ENCODE results near the gene PHACTR3.

Gene PHACTR3

DNA sequence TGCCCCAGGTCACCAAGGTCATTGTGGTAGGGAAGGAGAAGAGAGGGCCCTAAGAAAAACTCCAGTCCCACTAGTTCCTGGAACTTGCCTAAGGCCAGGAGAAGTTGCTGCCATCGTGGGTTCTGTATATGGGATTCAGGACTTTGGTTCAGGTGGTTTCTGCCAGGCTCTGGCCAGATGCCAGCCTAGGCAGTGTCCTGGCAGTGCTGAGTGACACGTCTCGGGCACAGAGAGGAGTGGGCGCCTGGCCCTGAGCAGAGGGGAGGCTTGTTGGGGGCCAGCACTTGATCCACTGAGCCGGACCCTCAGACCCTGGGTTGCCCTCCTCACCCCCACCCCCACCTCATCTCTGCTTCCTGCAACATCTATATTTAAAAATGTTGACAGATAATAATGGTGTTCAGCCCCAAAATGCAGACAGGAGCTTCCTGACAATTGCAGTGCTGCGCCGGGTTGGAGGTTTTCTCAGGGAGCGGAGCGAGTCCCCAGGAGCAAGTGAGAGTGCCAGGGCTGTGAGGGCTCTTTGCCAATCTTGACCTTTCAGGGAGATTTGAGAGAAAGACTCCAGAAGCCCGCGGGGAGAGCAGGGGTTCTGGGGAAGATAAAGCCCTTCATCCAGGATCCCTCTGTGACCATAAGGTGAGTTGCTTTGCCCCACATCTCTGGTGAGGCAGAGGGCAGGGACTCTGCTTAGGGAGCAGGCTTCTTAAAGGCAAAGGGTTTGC, 71.9 kb downstream of the PHACTR3 start:
- no peak for DNase-seq

DNA sequence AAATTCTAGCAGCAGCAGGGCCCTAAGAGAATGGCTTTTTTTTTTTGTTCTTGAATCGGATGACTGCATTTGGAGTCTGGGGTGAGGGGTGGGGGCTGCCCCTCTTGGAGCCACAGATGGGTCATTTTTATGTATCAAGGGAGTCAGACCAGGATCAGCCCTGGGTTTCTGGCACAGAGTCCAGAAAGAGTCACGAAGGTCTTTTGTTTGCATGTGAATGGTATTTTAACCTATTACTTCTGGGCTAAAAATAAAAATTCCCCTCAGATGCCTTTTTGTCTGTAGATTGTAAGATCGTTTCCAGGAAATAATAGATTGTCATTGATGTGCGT, 72.5 kb downstream of the PHACTR3 start:
- DNase-seq: peak; percentile 3

DNA sequence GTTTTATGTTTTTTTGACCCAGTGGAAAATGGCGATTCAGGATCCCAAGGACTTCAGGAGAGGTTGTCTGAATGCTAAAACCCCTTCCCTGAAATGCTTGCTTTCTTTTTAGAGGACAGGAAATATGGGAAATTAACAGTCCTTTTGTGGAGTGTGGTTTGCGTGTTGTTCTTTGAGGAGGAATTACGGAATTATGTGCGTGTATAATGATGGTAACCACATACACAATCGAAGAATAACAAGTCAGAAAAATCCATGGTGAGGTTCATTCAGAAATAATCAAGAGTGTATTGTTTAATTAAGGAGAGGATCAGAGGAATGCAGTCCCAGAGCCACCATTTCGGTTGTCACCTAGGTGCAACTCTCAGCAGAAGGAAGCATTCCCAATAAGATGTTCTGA, 73.2 kb downstream of the PHACTR3 start:
- no peak for DNase-seq

DNA sequence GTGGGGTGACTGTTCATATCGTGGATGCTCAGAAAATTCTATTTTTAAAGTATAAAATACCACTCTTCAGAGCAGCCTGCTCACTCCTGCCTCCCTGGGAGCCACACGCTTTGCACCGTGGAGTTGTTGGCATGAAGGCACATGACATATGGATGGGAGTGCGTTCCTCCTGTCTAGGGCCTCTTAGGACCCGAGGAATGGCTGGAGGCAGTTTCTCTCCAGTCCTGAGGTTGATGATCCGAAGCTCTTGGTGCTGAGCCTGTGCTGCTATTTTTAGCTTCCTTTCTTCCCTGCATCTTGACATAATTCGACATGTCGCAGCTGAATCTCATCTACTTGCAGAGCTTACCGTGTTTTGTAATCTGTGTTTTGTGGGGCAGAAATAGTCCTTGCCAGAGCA, 73.9 kb downstream of the PHACTR3 start:
- DNase-seq: no peak

DNA sequence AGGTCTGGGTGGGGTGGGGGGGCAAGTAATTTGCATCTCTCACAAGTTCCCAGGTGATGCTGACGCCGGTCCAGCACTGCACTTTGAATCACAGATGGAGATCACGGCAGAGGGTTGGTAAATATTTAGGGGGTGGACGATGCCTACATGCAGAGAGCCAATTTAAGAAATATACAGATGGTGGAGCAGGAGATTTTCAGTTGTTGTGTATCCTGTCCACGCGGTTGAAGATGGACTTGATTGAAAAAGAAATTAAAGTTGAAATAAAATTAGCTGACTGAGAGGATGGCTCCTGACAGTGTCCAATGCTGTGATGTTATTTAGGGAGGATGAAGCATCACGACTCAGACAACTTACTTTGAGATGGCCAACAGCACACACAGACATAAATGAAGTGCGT, 74.6 kb downstream of the PHACTR3 start:
- no peak for DNase-seq

DNA sequence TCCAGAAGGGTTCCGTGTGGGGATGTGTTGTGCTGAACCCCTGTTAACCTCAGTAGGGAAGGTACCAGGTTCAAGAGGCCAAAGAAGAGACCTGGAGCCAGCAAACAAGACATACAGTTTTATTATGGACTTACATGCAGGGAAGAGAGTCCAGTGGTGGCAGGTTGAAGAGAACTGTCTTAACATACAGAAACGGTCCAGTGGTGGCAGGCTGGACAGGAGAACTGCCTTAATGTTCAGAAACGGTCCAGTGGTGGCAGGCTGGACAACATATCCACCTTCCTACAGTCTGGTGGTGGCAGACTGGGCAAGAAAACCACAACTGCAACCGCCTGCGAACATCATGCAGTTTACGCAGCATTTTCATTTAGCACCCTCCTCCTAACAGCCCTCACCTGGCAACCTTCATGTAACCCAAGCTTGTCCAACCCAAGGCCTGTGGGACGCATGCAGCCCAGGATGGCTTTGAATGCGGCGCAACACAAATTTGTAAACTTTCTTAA, 75.9 kb downstream of the PHACTR3 start:
- no peak for DNase-seq

DNA sequence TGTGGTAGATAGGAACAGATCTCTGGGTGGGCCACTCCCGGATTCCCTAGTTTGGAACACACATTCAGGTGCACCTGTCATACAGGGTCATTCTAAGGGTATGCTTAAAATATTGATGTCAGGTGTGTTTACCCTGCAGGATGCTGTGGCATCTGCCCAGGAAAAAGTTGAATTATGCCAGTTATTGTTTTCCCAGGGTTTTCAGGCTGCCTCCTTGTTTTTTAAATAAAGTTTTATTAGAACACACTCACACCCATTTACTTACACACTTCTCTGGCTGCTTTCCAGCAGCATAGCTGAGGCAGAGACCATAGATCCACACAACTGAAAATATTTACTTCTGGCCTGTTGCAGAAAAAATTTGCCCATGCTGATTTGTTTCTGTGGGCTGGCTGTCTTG, 76.5 kb downstream of the PHACTR3 start:
- DNase-seq: no peak

DNA sequence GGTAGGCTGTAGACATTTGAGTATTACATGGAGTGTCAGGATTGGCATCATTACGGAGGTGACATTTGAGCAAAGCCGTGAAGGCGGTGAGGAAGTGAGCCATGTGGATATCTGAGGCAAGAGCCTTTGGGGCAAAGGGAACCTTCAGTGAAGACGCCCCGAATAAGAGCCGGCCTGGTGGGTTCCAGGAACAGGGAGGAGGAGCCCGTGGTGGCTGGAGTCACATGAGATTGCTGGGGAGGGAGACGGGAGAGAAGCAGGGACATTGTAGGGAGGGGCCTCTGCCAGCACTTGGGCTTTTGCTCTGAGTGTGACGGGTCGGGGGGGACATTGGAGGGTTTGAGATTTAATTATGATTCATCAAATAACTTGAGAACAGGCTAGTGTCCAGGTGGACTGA, 78.3 kb downstream of the PHACTR3 start:
- no peak for DNase-seq

DNA sequence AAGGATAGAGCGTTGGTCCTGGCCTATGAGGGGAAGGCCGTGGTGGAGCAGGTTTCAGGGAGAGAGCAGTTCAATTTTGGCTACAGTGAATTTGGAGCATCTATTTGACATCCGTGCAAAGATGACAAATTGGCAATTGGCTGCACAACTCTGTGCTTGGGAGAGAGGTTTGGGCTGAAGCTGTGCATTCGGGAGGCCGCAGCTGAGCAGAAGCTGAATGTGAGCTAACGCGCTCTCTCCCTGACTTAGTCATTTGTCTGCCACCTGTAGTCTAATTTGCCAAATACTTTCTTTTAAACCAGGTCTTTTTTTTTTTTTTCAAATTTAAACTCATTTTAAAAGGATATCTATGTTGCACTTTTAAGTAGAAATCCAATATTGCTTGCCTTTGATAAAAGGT, 78.8 kb downstream of the PHACTR3 start:
- no peak for DNase-seq

DNA sequence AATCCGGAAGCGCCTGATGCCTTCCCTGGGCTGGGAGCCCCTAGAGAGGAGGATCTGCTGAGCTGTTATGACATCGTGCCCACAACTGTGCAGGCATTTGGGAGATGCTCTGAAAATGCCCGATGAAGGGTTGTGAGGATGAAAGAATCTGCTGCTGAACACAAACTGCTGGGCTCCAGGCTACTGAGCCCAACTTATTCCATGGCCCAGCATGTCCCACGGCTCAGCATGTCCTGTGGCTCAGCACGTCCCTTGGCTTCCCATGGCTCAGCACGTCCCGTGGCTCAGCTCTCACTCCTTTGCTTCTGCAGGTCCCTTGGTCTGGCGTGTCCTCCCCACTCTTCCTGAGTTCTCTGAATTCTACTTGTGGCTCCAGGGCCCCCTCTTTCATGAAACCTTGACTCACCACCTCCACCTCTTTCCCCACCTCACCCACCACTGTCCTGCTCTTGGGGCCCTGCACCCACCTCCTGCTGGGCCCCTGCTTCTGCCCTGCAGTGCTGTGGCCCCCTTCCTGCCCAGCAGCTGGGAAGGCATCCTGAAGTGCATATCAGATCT, 80.4 kb downstream of the PHACTR3 start:
- DNase-seq: no peak

DNA sequence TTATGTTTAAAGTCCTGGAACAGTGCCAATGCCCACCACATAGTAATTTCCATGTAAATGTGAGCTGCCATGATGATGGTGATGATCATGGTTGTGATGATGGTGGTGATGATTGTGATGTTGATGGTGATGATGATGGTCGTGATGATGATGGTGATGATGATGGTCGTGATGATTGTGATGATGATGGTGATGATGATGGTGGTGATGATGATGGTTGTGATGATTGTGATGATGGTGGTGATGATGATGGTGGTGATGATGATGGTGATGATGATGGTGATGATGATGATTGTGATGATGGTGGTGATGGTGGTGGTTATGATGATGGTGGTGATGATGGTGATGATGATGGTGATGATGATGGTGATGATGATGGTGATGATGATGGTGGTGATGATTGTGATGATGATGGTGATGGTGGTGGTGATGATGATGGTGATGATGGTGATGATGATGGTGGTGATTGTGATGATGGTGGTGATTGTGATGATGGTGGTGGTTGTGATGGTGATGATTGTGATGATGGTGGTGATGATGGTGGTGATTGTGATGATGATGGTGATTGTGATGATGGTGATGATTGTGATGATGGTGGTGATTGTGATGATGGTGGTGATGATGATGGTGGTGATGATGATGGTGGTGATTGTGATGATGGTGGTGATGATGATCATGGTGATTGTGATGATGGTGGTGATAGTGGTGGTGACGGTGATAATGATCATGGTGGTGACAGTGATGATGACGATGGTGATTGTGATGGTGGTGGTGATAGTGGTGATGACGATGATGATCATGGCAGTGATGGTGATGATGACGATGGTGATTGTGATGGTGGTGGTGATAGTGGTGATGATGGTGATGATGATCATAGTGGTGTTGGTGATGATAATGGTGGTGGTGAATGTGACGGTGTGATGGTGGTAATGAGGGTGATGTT, 82.3 kb downstream of the PHACTR3 start:
- DNase-seq: no peak

DNA sequence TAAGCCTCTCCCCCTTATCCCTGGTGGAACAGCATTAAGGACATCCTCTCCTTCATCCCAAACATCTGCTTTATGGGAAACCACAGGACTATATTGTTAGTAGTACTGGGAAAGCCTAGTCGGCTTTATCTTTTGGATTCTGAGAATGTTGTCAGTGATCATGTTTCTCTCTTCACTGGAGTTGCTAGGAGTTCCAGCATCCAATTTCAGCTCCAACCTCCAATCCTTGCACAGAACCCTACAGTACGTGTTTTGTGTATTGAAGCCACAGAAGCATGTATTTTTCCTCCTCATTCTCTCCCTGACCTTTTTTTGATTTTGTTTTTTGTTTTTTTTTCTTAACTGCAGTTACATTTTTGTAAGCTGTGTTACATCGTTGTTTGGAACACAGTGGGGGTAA, 84.0 kb downstream of the PHACTR3 start:
- DNase-seq: no peak

DNA sequence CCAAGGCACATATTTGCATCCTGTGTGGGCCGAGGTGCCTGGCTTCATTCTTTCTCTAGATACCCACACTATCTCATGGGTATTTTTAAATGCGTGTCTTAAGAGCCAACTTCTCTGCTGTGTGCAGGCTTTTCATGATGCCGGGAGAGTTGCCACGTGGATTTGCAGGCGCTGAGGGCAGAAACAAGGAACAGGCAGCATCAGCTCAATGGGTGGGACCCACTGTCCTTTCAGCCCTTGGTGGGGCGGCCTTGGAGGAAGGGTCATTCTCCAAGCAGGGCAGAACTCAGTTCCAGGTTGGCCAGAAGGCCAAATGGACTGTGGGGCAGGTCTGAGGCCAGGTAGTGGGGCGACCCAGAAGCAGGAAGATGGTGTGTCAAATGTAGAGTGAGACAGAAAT, 84.7 kb downstream of the PHACTR3 start:
- no peak for DNase-seq

DNA sequence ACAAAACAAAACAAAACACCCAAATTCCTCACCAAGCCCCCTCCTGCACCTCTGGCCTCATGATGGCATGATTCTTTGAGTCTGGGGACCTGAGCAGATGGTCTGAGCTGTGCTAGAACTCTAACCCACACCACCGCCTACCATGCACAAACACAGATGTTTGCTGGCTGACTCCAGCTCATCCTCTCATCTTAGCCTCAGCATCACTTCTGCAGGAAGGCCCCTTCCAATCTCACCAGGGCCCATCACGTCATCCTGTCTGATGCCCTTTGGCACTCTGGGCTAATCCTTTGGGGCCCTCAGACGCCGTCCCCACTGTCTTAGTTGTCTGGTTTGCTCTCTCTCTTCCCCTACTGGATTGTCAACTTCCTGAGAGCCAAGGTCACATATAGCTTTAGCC, 85.8 kb downstream of the PHACTR3 start:
- no peak for DNase-seq

DNA sequence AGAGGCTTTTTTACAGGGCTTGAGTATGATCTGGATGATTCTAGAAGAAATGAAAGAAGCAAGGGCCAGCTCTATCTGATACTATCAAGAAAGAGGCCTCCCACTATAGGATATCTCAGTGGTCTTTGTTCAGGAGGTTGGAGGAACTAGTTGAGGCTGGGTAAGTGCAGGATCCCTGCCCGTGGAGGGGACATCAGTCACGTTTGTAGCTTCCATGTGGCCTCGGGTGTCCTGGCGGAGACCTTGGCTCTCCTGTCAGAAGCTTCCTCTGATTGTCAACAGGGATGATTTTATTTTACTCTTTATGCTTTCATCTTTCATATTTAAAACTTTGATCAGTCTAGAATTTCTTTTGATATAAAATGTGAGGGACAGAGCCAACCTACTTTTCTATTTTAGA, 86.6 kb downstream of the PHACTR3 start:
- DNase-seq: no peak

DNA sequence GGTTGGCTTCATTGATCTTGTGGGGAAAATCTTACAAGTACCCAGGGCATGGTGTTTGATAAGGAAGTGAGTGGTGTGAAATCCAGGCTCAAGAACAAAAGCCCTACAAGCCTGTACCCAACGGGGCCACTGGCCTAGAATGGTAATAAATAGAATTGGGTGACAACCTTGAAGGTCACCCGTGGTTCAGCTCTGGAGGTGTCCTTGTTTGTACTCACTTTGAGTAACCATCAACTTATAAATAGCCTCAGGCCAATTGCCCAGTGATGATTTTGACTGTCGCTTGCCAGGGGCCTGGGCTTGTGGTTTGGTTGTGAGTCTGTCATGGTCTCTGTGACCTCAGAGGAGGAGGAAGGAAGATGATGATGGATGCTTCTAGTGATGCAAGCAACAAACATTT, 87.8 kb downstream of the PHACTR3 start:
- no peak for DNase-seq

DNA sequence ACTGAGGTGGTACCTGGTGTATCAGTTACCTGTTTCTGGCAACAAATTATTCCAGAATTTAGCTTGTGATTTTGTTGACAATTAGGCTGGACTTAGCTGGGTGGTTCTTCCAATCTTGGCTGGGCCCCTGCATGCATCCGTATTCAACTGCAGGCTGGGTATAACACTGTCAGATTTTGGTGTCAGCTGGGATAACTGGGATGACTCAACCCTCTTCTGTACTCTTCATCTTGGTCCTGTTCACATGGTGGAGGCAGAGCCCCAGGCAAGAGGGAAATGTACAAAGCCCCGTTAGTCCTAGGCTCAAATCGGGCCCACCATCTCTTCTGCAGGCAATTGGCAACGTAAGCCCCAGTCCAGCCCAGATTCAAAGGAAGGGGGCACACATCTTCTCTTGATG, 89.2 kb downstream of the PHACTR3 start:
- no peak for DNase-seq

DNA sequence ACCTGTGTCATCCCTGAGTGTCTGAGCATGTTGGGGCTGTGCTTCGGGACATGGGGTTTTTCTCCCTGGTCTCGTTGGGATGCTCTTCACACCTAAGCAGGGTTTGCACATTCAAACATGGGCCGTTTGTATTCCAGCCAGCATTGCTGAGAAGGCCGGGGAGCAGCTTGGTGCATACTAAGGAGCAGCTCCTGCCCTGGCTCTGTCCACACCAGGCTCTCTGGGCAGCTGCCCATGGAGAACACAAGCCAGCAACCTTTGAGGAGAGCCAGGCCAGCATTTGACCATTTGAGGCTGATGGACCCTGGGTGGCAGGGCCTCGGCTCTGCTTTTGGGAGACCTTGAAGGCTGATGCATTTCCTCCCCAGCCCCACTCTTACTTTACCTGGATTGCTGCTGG, 92.1 kb downstream of the PHACTR3 start:
- DNase-seq: no peak

DNA sequence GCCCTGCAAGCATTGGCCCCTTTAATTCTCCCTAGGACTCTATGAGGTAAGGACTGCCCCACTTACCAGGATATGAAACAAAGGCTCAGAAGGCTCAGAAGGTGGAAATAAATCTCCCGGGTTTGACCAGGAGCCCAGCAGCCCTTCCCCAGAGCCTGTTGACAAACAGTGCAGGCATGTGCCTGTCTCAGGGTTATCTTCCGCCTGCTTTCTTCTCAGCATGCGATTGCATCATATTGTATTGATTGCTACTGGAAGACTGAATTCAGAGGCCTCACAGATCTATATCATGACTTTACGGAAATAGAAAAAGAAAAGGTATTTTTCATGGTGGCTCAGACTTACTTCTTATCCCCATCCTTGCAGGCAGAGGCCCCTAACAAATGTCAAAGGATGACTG, 92.7 kb downstream of the PHACTR3 start:
- DNase-seq: no peak

DNA sequence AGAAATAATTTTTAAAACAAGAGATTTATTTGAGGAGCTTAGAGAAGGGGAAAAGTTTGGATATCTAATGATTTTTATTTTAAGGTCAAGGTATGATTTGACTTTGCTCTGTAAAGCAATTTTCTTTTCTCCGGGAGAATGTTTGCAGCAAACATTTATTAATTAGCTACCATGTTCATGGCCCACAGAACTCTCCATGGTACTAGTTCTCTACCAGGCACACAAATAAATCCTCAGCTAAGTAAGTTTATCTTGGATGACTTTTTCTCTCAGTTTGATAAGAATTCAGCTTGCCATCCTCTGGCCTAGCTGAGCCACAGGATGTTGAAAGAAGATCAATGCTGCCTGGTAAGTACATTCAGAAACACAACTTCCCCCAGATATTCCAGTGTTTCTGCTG, 94.3 kb downstream of the PHACTR3 start:
- no peak for DNase-seq

DNA sequence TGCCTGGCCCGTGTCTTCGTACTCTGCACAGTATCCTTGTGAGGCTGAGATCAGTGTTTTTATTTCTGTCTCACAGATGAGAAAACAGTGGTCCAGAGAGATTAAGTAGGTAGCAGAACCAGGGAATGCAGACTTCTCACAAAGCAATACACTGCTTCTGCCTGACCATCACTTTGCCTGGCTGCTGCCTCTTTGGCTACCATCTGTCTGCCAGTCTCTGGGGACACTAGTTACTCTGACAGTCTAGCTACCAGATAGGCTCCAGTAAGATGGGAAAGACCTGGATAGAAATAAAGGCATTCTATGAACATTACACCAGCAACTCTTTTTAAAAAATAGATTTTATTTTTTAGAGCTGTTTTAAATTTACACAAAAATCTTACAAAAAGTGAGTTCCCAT, 96.9 kb downstream of the PHACTR3 start:
- DNase-seq: no peak

DNA sequence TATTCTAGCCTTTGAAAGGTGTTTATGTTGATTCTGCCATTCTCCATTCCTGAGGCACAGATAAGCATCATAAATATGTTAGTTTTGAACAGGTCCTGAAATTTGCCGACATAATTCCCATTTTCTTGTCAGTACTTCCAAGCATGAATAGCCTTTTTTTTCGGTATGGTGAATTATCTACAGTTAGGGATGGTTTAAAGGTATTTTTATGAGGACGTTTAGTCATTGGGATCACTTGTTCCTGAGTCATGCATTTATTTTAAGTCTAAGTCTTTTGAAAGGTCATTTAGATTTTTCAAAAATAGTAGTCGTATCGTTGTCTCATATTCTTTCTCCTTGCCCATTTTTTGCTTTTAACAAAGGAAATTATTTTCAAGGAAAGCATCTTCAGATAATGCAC, 98.7 kb downstream of the PHACTR3 start:
- DNase-seq: no peak

DNA sequence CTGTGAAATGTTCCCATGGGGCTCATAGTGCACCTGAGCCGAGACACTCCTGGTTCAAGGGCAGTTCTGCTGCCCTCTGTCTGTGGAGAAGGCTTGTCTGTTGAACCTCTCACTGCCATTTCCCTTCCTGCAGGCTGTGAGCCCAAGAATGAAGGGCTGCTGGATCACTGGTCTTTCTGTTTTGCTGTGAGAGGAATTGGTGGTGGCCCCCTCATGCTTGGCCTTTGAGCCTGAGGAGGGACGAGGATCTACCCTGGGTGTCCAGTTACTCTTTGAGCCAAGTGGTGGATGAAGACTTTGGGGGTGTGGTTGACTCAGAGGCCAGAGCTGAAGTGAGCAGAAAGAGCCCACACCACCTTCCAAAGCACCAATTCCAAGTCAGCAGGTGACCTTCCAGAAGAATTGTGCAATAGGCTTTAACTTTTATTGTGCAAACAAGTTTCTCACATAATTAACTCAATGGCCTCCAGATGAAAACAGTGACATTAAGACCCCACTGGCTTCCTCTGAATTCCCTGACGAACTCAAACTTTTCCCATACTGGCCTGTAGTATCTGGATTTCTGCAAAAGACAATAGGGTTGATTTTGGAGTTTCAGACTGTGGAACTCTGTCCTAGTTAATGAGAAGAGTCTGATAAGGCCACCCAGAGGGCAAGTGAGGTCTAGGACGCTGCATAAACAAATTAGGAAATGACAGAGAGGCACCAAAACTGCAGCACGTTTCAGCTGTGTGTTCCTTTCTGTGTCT, 101.5 kb downstream of the PHACTR3 start:
- no peak for DNase-seq

DNA sequence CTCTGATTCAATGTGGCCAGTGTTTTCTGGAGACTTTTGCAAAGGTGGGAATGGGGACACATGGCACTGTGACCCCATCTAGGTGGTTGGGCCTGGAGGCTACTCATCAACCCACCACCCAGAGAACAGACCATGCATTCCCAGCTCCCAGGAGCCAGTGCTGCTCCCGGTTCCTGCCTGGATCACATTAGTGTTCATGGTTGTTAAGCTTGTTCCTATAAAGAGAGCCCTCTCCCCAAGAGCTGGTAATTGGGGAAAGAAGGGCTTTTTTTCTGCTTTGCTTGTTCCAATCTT, 102.0 kb downstream of the PHACTR3 start:
- DNase-seq: no peak

All from fibroblast of skin of right biceps (primary cell).